H9 (cell line): ENCODE measurements around the gene SLC51A. TPM values are rescaled to one million over a fixed set of nuclear protein-coding genes. Genes with fewer than 3 reads are reported as not detected.

Experiments
- DNase-seq: peaks from one replicate; pipeline ENCODE4 v3.0.0-alpha.2; 2017
- H2AFZ ChIP-seq: one replicate; pipeline ENCODE4 v1.6.1; 2013; ENCODE audit warnings: mild to moderate bottlenecking, low read length, control low read depth, moderate library complexity
- H2AK5ac ChIP-seq: 2 replicates; pipeline ENCODE4 v1.6.1; 2013; ENCODE audit warnings: low read length, control low read depth, mixed read lengths; ENCODE audit not compliant: insufficient read length
- H2BK120ac ChIP-seq: one replicate; pipeline ENCODE4 v1.6.1; 2013; ENCODE audit warnings: low read depth, mild to moderate bottlenecking, low read length, control low read depth, inconsistent platforms; ENCODE audit not compliant: poor library complexity, severe bottlenecking
- H2BK12ac ChIP-seq: 2 replicates; pipeline ENCODE4 v1.6.1; 2013; ENCODE audit warnings: low read length, control low read depth, mixed read lengths, low read depth; ENCODE audit not compliant: insufficient read length
- H2BK15ac ChIP-seq: 2 replicates; pipeline ENCODE4 v1.6.1; 2013; ENCODE audit warnings: low read depth, low read length, control low read depth
- H2BK20ac ChIP-seq: one replicate; pipeline ENCODE4 v1.6.1; 2013; ENCODE audit warnings: low read depth, mild to moderate bottlenecking, low read length, control low read depth, inconsistent platforms; ENCODE audit not compliant: poor library complexity, severe bottlenecking
- H2BK5ac ChIP-seq: 2 replicates; pipeline ENCODE4 v1.6.1; 2013; ENCODE audit warnings: low read length, control low read depth, mixed read lengths; ENCODE audit not compliant: insufficient read length
- H3K14ac ChIP-seq: 2 replicates; pipeline ENCODE4 v1.6.1; 2013; ENCODE audit warnings: low read length, control low read depth; ENCODE audit not compliant: insufficient read depth
- H3K18ac ChIP-seq: 2 replicates; pipeline ENCODE4 v1.6.1; 2013; ENCODE audit warnings: low read depth, mild to moderate bottlenecking, mixed read lengths, low read length, control low read depth; ENCODE audit not compliant: insufficient read length
- H3K23ac ChIP-seq: 2 replicates; pipeline ENCODE4 v1.6.1; 2013; ENCODE audit warnings: low read length, control low read depth, mixed read lengths, low read depth; ENCODE audit not compliant: insufficient read length
- H3K23me2 ChIP-seq: 2 replicates; pipeline ENCODE4 v1.6.1; 2013; ENCODE audit warnings: low read depth, mild to moderate bottlenecking, mixed read lengths, low read length, control low read depth; ENCODE audit not compliant: insufficient read length, poor library complexity, severe bottlenecking
- H3K27ac ChIP-seq: 2 replicates; pipeline ENCODE4 v1.5.1; 2013; ENCODE audit warnings: low read length, control low read depth, mixed read lengths, low read depth; ENCODE audit not compliant: insufficient read length
- H3K27me3 ChIP-seq: 2 replicates; pipeline ENCODE4 v1.6.1; 2013; ENCODE audit warnings: low read length, control low read depth, inconsistent platforms; ENCODE audit not compliant: insufficient read depth
- H3K4ac ChIP-seq: 2 replicates; pipeline ENCODE4 v1.6.1; 2013; ENCODE audit warnings: low read depth, mild to moderate bottlenecking, control low read depth, inconsistent platforms, low read length, moderate library complexity
- H3K4me1 ChIP-seq: 2 replicates; pipeline ENCODE4 v1.6.1; 2013; ENCODE audit warnings: low read length, control low read depth, inconsistent platforms; ENCODE audit not compliant: insufficient read depth
- H3K4me2 ChIP-seq: 2 replicates; pipeline ENCODE4 v1.6.1; 2013; ENCODE audit warnings: low read length, control low read depth, mixed read lengths; ENCODE audit not compliant: insufficient read length, insufficient read depth
- H3K56ac ChIP-seq: 2 replicates; pipeline ENCODE4 v1.6.1; 2013; ENCODE audit warnings: low read depth, mild to moderate bottlenecking, mixed read lengths, low read length, control low read depth; ENCODE audit not compliant: insufficient read length
- H3K79me1 ChIP-seq: 2 replicates; pipeline ENCODE4 v1.6.1; 2013; ENCODE audit warnings: low read depth, mild to moderate bottlenecking, moderate library complexity, low read length, control low read depth, inconsistent platforms; ENCODE audit not compliant: insufficient read depth, poor library complexity, severe bottlenecking
- H3K79me2 ChIP-seq: 2 replicates; pipeline ENCODE4 v1.6.1; 2013; ENCODE audit warnings: low read length, control low read depth, inconsistent platforms; ENCODE audit not compliant: insufficient read depth
- H3K9ac ChIP-seq: 2 replicates; pipeline ENCODE4 v1.6.1; 2013; ENCODE audit warnings: low read length, control low read depth, mixed read lengths; ENCODE audit not compliant: insufficient read length; ENCODE audit errors: extremely low read depth
- H3K9me3 ChIP-seq: one replicate; pipeline ENCODE4 v1.6.1; 2013; ENCODE audit warnings: low read depth, low read length, inconsistent platforms; ENCODE audit not compliant: control insufficient read depth
- H3T11ph ChIP-seq: one replicate; pipeline ENCODE4 v1.6.1; 2013; ENCODE audit warnings: mild to moderate bottlenecking, low read length, control low read depth, inconsistent platforms
- H4K20me1 ChIP-seq: one replicate; pipeline ENCODE4 v1.6.1; 2013; ENCODE audit not compliant: control insufficient read depth, insufficient read length, insufficient read depth
- H4K5ac ChIP-seq: 2 replicates; pipeline ENCODE4 v1.6.1; 2013; ENCODE audit warnings: low read depth, mild to moderate bottlenecking, mixed read lengths, low read length, control low read depth; ENCODE audit not compliant: insufficient read length
- H4K8ac ChIP-seq: replicated peaks from 2 replicates; pipeline ENCODE4 v1.6.1; 2013; ENCODE audit warnings: low read length, control low read depth, mixed read lengths, low read depth; ENCODE audit not compliant: insufficient read length
- H4K91ac ChIP-seq: 2 replicates; pipeline ENCODE4 v1.6.1; 2013; ENCODE audit warnings: low read depth, mild to moderate bottlenecking, moderate library complexity, mixed read lengths, low read length, control low read depth; ENCODE audit not compliant: insufficient read length
- H3K27ac Mint-ChIP-seq, 3 experiments: 2 replicates in 2 of 3; 3 replicates in 1 of 3; pipeline ENCODE4 v1.8.0; 2020 to 2021; ENCODE audit warnings: mixed read lengths in 3 of 3, mild to moderate bottlenecking in 1 of 3, moderate library complexity in 1 of 3
- H3K27me3 Mint-ChIP-seq: 2 replicates; pipeline ENCODE4 v1.8.0; 2021; ENCODE audit warnings: low read depth, mild to moderate bottlenecking, moderate library complexity, mixed read lengths
- H3K36me3 Mint-ChIP-seq, 3 experiments: 2 replicates in 2 of 3; 3 replicates in 1 of 3; pipeline ENCODE4 v1.8.0; 2020 to 2021; ENCODE audit warnings: low read depth in 3 of 3, mixed read lengths in 3 of 3; ENCODE audit not compliant: insufficient read depth in 1 of 3
- H3K4me1 Mint-ChIP-seq, 2 experiments: 2 replicates each; pipeline ENCODE4 v1.8.0; 2020; ENCODE audit warnings: mixed read lengths in 2 of 2
- H3K4me3 Mint-ChIP-seq, 2 experiments: 2 replicates in 1 of 2; 3 replicates in 1 of 2; pipeline ENCODE4 v1.8.0; 2020 to 2021; ENCODE audit warnings: mild to moderate bottlenecking in 2 of 2, mixed read lengths in 2 of 2, moderate library complexity in 1 of 2
- H3K9me3 Mint-ChIP-seq, 2 experiments: 2 replicates in 1 of 2; 3 replicates in 1 of 2; pipeline ENCODE4 v1.8.0; 2020; ENCODE audit warnings: mild to moderate bottlenecking in 2 of 2, mixed read lengths in 2 of 2, moderate library complexity in 1 of 2
- CTCF ChIP-seq: fragments of 200-600 bp; sonication (generic); conservative IDR thresholded peaks from 3 replicates; pipeline ENCODE4 v1.8.0; 2021; ENCODE audit warnings: antibody characterized with exemption, mild to moderate bottlenecking
- WGBS: extraction: QIAGEN DNeasy Blood & Tissue Kit; methylation state at CpG from one replicate; pipeline ENCODE4 v1.1.7; 2013; ENCODE audit warnings: missing lambda C conversion rate, low lambda C conversion rate, mixed read lengths; ENCODE audit not compliant: insufficient read length; ENCODE audit errors: extremely low coverage; 5-methylcytosine and 5-hydroxymethylcytosine counted together
- total RNA-seq: library from RNA; stranded (reverse); gene quantifications from 2 replicates; pipeline ENCODE4 v1.2.1, GENCODE V29; 2021

SLC51A gene
- total RNA-seq, 1 experiment from 2014 or later: 5.6 TPM

GRCh38 chr3:196225763-196226364, 9.5 kb downstream of the SLC51A start:
- Mint-ChIP-seq H3K9me3 (no peaks in the 10 kb centered on the region), H3K4me3 (no peak overlapping the region), H3K27ac (no peak overlapping the region), H3K36me3 (peaks cover 0 to 2% (median 0%) of the 10 kb centered on the region in 3 experiments; a peak in 3 of 7 replicates), H3K27me3 (no peaks in the 10 kb centered on the region; the same call in 1 of the 2 replicates), H3K4me1 (peaks cover 4 to 9% of the 10 kb centered on the region in 2 experiments; a peak in 3 of 4 replicates)
- Histone ChIP-seq H3K9me3 (no peaks in the 10 kb centered on the region), H4K20me1 (no peaks in the 10 kb centered on the region), H3K27me3 (no peaks in the 10 kb centered on the region), H2BK120ac (no peak overlapping the region), H2AFZ (no peak overlapping the region), H3K4me2 (no peak overlapping the region), H3K18ac (no peak overlapping the region), H3K27ac (no peak overlapping the region), H3K56ac (no peak overlapping the region), H2BK5ac (no peak overlapping the region), H4K8ac (no peak overlapping the region), H2BK12ac (no peak overlapping the region), H4K91ac (no peak overlapping the region), H2BK20ac (no peak overlapping the region), H3K9ac (no peak overlapping the region), H4K5ac (no peak overlapping the region), H3K4me1 (no peaks in the 10 kb centered on the region), H2AK5ac (no peak overlapping the region), H3K23me2 (peaks cover 5% of the 10 kb centered on the region), H3T11ph (no peak overlapping the region), H3K4ac (no peak overlapping the region), H3K14ac (no peak overlapping the region), H2BK15ac (no peak overlapping the region), H3K23ac (no peak overlapping the region), H3K79me1 (no peaks in the 10 kb centered on the region), H3K79me2 (no peaks in the 10 kb centered on the region)
- no peak for TF ChIP-seq CTCF
- DNase-seq: no peak
- no CpG with 5 or more reads among the region's 15 CpGs for WGBS
